ENCODE data around the gene CIZ1. TPM values are rescaled to one million over a fixed set of nuclear protein-coding genes. Genes with fewer than 3 reads are reported as not detected.
"Not testable (repeated sequence)": the region's sequence is repeated elsewhere in the genome, so short reads cannot be mapped to it uniquely, and the experiment has no call there.

CIZ1 gene
- total and polyA plus RNA-seq, 5 experiments from 2014 or later = 7.4 to 141 (median 39.2) TPM

DNA sequence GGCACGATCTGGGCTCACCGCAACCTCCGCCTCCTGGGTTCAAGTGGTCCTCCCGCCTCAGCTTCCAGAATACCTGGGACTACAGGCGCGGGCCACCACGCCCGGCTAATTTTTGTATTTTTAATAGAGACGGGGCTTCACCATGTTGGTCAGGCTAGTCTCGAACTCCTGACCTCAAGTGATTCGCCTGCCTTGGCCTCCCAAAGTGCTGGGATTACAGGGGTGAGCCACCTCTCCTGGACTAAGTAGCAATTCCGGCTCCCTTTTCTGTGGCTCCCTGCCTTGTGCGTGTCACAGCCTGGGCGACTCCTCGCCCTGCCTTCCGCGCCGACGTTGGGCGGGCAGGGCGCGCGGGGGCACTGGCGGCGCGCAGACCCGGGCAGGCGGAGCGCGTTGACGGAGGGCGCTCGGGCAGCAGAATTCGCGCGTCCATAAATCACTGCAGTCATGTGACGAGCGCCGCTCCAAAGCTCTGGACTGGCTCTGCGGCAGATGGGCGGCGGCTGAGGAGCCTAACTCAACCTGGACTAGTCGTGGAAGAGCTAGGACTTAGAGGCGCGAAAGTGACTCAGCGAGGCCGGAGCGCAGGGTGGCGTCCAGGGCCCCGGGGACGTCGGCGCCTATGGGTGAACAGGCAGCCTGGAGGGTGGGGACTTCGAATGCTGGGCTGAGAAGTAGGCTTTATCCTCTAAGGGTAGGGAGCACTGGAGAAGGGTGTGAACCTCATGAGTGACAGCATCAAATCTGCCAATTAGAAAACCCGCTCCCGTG is 1.4 kb upstream of the CIZ1 start:
- peaks cover 5 to 38% (median 20%) of the 10 kb centered on the region in 4 donors for H3K4me1 Mint-ChIP-seq
- POLR2A ChIA-PET = interaction anchor here (0.6 to 2.1 kb wide), 3 partner anchors 32 to 879 kb away, joined by 3 to 11 read pairs (median 3); partner anchors contain the start of gene BBLN
- peaks cover 0 to 19% (median 5%) of the 10 kb centered on the region in 3 donors for H3K36me3 Mint-ChIP-seq
- peak overlapping the region in 9 of 10 donors; percentile 43 to 97 (median 62) for H3K4me3 Mint-ChIP-seq
- DNase-seq = peak in 7 of 10 donors; percentile 27 to 67 (median 49)
- H3K27me3 Mint-ChIP-seq = no peaks in the 10 kb centered on the region
- peak in 1 of 2 donors; percentile 69 for ATAC-seq
- H3K9me3 Mint-ChIP-seq = no peaks in the 10 kb centered on the region
- peak overlapping the region in 3 of 10 donors; percentile 34 to 82 (median 38) for H3K27ac Mint-ChIP-seq

DNA sequence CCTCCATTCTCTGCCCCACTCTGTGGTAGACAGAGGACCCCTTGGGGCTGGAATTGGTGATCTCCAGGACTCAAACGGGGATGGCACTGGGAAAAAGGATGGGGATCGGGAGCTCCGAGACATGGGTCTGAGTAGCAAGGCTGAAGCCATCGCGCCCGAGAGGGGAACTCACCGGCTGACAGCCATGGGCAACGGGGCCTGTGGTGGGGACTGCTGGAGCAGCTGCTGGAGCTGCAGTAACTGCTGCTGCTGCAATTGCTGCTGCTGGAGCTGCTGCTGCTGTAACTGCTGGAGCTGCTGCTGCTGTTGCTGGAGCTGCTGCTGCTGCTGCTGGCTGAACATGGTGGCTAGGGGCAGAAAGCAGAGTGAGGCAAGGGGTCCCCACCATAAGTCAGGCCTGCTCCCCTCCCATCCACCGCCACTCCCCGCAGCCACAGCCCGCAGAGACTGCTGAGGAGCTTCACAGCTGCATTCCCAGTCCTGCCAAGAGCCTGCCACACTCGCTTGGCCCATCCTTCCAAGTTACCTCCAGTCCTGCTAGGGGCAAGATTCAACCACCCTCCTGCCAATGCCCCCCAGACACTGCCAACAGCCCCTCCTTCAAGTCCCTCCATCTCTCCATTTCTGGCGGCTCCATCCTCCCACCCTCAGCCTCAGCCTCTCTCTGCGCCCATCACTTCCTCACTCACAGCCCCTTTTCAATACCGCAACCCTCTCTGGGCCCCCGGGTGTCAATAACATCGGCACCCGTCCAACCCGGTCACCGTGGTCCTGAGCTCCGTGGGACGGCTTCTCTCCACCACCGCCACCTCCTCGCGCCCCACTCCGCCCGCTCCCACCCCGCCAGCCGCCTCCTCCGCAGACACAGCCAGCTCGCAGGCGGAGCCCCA is 611 bp downstream of the CIZ1 start:
- POLR2A ChIA-PET = interaction anchor here (0.5 to 2.1 kb wide), 6 partner anchors 9 to 61 kb away, joined by 3 to 11 read pairs (median 4); partner anchors contain the start of gene BBLN
- H3K9me3 Mint-ChIP-seq = no peaks in the 10 kb centered on the region
- H3K36me3 Mint-ChIP-seq = peaks cover 0 to 35% (median 5%) of the 10 kb centered on the region in 3 donors
- peak in 1 of 10 donors; percentile 72 for DNase-seq
- peak overlapping the region; percentile 87 to 97 (median 94) for H3K4me3 Mint-ChIP-seq
- H3K4me1 Mint-ChIP-seq = peaks cover 5 to 43% (median 27%) of the 10 kb centered on the region in 4 donors
- H3K27me3 Mint-ChIP-seq = no peaks in the 10 kb centered on the region
- peak overlapping the region; percentile 86 to 99 (median 92) for H3K27ac Mint-ChIP-seq
- peak; percentile 61 to 63 for ATAC-seq

DNA sequence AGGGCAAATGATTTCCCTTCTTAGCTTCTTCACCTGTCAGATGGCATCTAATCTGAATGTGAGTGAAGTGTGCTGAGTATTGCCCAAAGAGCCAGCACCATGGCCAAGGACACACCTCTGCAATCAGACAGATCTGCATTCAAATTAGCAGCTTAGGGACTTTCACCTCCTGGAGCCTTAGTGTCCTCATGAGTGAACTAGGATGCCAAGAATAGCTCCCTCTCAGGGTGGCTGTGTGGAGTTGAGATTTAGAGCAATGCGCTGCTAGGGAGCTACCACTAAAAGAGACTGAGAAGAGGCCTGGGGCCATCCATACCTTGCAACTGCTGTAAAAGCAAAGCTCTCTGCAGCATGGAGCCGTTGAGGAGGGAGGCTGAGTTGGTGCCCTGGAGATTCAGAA is 1.4 kb downstream of the CIZ1 start:
- POLR2A ChIA-PET = interaction anchor here (0.6 to 1.6 kb wide), 4 partner anchors 14 to 218 kb away, joined by 3 to 5 read pairs (median 3); no protein-coding TSS in a partner anchor
- no peaks in the 10 kb centered on the region for H3K27me3 Mint-ChIP-seq
- peaks cover 0 to 39% (median 6%) of the 10 kb centered on the region in 3 donors for H3K36me3 Mint-ChIP-seq

DNA sequence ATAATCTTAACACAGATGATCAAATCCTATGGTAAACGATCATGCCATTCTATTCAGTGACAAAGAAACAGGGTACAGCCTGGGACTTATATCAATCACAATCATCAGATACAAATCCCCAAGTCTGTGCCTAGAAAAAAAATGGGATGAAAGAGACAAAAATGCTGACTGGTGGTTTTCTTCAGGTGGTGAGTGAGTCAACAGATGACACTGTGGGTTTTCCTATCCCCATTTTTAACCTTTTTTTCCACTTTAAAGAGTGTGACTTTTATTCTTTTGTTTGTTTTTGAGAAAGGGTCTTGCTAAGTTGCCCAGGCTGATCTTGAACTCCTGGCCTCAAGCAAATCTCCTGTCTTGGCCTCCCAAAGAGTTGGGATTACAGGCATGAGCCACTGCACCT is 3.2 kb downstream of the CIZ1 start:
- Mint-ChIP-seq H3K9me3 (no peaks in the 10 kb centered on the region), H3K27me3 (no peaks in the 10 kb centered on the region), H3K27ac (no peak overlapping the region), H3K4me1 (peaks cover 5 to 43% (median 27%) of the 10 kb centered on the region in 4 donors), H3K36me3 (peaks cover 0 to 50% (median 11%) of the 10 kb centered on the region in 3 donors), H3K4me3 (peak overlapping the region in 1 of 10 donors; percentile 28)
- DNase-seq (no peak), ATAC-seq (no peak)
- POLR2A ChIA-PET = interaction anchor here (0.6 kb wide), 2 partner anchors 80 to 193 kb away, joined by 3 to 4 read pairs; no protein-coding TSS in a partner anchor

More for the DNA sequence above, 1.4 kb downstream of the CIZ1 start:
- peak in 1 of 10 donors; percentile 32 for DNase-seq
- Mint-ChIP-seq H3K4me3 (peak overlapping the region; percentile 62 to 97 (median 89)), H3K4me1 (peaks cover 5 to 43% (median 27%) of the 10 kb centered on the region in 4 donors), H3K9me3 (no peaks in the 10 kb centered on the region), H3K27ac (peak overlapping the region in 9 of 10 donors; percentile 57 to 89 (median 75))
- no peak for ATAC-seq

DNA sequence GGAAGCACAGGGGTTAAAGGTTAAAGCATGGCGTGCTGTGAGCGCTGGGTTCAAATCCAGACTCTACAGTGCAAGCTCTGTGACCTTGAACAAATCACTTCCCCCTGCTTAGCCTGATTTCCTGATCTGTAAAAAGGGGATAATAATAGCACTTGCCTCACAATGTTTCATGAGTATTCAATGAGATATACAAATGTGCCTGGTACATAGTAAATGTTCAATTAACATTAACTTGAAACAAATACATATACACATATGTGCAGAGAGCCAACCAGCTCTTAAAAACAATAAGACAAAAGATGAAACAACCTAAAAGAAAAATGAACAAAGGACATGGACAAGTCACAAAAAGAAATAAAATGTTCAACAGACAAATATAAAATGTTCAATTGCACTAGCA is 4.0 kb downstream of the CIZ1 start:
- no peaks in the 10 kb centered on the region for H3K27me3 Mint-ChIP-seq
- ATAC-seq (no peak), DNase-seq (no peak)
- no peaks in the 10 kb centered on the region for H3K9me3 Mint-ChIP-seq
- POLR2A ChIA-PET = interaction anchor here (0.6 kb wide), 3 partner anchors 194 to 1529 kb away, joined by 3 read pairs; no protein-coding TSS in a partner anchor
- no peak overlapping the region for H3K27ac Mint-ChIP-seq
- no peak overlapping the region for H3K4me3 Mint-ChIP-seq
- H3K36me3 Mint-ChIP-seq = peaks cover 0 to 58% (median 11%) of the 10 kb centered on the region in 3 donors
- peaks cover 7 to 38% (median 27%) of the 10 kb centered on the region in 4 donors for H3K4me1 Mint-ChIP-seq

DNA sequence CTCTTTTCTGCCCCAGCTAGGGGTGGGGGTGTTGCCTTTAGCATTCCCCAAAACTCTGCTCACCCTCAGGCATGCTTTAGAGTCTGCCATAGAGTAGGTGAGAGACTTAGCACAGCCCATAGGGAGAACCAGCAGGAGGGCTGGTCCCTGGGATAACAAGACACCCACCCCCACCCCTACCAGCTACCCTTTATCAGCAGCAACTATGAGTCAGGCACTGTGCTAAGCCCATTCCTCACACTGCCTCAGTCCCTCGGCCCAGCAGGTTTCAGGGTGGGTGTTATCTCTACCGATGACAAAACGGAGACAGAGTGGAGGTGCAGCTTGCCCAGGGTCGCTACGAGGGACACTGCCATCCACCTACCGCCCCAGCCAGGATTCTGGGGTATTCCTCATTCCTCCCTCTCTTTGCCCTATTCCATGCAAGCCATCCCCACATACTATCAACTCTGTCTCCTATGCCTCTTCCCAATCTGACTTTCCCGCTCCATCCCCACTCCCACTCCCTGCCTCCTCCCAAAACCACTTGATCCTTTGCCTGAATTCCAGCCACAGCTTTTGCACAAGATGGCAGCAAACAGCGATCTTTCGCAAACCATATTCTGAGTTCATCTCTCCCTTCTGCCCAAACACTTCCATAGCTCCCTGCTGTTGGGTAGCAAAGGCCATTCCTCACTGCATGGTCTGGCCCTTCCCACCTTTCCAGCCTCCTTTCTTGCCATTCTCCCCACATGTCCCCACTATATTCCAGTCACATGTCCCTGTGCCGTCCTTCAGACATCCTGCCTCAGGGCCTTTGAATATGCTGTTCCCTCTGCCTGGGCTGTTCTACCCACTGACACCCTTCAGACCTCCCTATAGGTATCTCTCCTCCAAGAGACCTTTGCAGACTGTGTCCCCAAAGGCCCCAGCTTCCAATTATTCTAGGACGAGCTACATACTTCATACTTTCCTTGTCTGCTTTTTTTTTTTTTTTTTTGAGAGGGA is 5.1 kb downstream of the CIZ1 start:
- Mint-ChIP-seq H3K4me1 (peaks cover 9 to 34% (median 25%) of the 10 kb centered on the region in 4 donors), H3K27me3 (no peaks in the 10 kb centered on the region), H3K4me3 (peak overlapping the region in 1 of 10 donors; percentile 41), H3K9me3 (no peaks in the 10 kb centered on the region), H3K27ac (peak overlapping the region in 3 of 10 donors; percentile 13 to 56 (median 54)), H3K36me3 (peaks cover 0 to 61% (median 11%) of the 10 kb centered on the region in 3 donors)
- no peak for ATAC-seq
- POLR2A ChIA-PET = interaction anchor here (0.5 to 0.6 kb wide), 3 partner anchors 158 to 1530 kb away, joined by 3 to 5 read pairs (median 3); no protein-coding TSS in a partner anchor
- DNase-seq = peak in 1 of 10 donors; percentile 47

DNA sequence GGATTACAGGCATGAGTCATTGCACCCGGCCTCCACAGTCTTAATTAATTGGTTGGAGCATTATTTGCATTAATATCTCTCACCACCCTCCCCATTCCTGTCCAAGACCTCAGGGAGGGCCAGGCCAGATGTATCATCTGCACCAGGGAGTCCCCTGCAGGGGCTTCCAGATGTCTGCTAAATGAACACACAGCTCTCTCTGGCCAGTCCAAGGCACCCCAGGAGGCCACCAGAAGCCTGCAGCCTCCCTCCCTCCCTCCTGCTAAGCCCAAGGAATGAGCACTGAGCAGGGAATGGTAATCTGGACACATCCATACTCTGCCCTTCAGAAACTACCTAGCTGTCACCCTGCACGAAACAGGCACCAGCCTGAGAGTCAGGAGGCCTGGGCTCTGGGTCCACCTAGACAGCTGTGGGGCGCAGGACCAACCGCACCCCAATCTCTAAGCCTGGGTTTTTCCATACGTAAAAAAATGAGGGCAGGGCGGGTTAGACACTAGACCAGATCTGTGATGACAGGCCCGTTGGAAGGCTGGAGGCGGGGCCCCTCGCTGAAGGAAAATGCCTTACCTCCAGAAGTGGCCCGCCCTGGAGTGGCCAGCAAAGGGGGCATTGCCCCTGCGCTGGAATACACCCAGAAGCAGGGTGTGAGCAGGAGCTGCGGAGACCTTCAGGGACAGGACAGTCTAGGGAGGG is 8.3 kb downstream of the CIZ1 start:
- Mint-ChIP-seq H3K27me3 (no peaks in the 10 kb centered on the region), H3K4me3 (no peak overlapping the region), H3K4me1 (peaks cover 5 to 10% (median 6%) of the 10 kb centered on the region in 4 donors), H3K9me3 (no peaks in the 10 kb centered on the region), H3K27ac (peak overlapping the region in 2 of 10 donors; percentile 71 to 76), H3K36me3 (peaks cover 0 to 70% (median 23%) of the 10 kb centered on the region in 3 donors)
- POLR2A ChIA-PET = no interaction called here
- ATAC-seq (no peak), DNase-seq (peak in 1 of 10 donors; percentile 15)

DNA sequence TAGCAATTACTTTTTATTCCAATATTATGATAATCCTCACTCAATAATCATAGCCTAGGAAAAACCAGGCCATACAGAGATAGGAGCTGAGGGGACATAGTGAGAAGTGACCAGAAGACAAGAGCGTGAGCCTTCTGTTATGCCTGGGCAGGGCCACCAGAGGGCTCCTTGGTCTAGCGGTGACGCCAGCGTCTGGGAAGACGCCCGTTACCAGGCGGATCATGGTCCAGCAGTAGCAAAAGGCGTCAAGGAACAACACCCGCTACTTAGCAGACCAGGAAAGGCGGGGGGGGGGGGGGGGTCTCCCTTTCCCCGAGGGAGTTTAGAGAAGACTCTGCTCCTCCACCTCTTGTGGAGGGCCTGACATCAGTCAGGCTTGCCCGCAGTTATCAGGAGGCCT is 9.9 kb downstream of the CIZ1 start:
- ATAC-seq, H3K4me1 Mint-ChIP-seq, H3K27ac Mint-ChIP-seq, H3K27me3 Mint-ChIP-seq, H3K4me3 Mint-ChIP-seq, H3K9me3 Mint-ChIP-seq: not testable (repeated sequence)
- DNase-seq = peak in 1 of 10 donors; percentile 14
- POLR2A ChIA-PET = interaction anchor here (0.9 kb wide), 1 partner anchor 1908 kb away, joined by 3 read pairs; no protein-coding TSS in a partner anchor
- H3K36me3 Mint-ChIP-seq = peaks cover 0 to 61% (median 23%) of the 10 kb centered on the region in 3 donors

DNA sequence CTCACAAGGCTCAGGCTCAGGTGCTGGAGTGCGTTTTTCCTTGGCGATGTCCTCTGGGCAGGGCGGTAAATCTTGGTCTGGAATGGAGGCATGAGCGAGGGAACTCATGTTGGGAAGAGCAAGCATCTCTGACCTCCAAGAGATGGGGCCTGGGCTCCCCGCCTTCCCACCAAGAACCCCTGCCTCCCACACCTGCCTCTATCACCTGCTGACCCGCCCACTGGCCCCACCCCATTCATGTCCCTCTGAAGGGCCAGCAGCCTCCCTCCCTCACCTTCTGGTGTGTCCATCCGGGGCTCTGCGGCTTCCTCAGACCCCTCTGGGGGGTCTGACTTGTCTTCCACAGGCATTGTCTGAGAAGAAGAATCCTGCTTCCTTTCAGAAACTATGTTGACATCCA is 10.9 kb downstream of the CIZ1 start:
- peaks cover 0 to 5% (median 0%) of the 10 kb centered on the region in 4 donors for H3K4me1 Mint-ChIP-seq
- DNase-seq = peak in 1 of 10 donors; percentile 60
- ATAC-seq = no peak
- no peaks in the 10 kb centered on the region for H3K27me3 Mint-ChIP-seq
- H3K27ac Mint-ChIP-seq = no peak overlapping the region
- no peak overlapping the region for H3K4me3 Mint-ChIP-seq
- peaks cover 0 to 64% (median 24%) of the 10 kb centered on the region in 3 donors for H3K36me3 Mint-ChIP-seq
- POLR2A ChIA-PET = no interaction called here
- H3K9me3 Mint-ChIP-seq = no peaks in the 10 kb centered on the region

DNA sequence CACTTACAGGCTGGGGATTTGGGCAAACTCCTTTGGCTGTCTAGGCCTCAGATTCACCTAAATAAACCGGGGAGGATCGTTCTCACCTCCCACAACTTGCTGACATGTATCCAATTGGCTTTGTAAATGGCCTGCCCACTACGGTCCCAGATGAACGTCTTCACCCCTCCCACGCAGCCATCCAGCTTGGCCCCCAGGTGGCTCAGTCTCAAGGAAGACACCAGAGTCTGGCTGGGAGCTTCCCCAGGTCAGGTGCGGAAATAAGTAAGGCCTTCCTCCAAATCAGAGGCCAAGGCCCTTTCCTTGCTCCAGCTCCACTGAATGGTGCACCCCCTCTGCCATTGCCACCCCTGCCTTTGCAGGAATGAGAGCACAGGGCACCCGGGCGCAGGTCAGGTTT is 11.4 kb downstream of the CIZ1 start:
- H3K9me3 Mint-ChIP-seq = no peaks in the 10 kb centered on the region
- H3K4me1 Mint-ChIP-seq = peaks cover 0 to 5% (median 0%) of the 10 kb centered on the region in 4 donors
- H3K36me3 Mint-ChIP-seq = peaks cover 0 to 66% (median 28%) of the 10 kb centered on the region in 3 donors
- no peak overlapping the region for H3K4me3 Mint-ChIP-seq
- DNase-seq = no peak
- no peaks in the 10 kb centered on the region for H3K27me3 Mint-ChIP-seq
- ATAC-seq = no peak
- POLR2A ChIA-PET = no interaction called here
- no peak overlapping the region for H3K27ac Mint-ChIP-seq
